AG09309 (cell line): ENCODE results near the gene SPAG16.
A peak's percentile ranks its signal among the peaks of the same experiment; 100 is the strongest.

Experiments
- DNase-seq: peaks from one replicate; pipeline ENCODE4 v3.0.0-alpha.2; 2010; ENCODE audit warnings: low read depth
- H3K4me3 ChIP-seq: 2 replicates; pipeline ENCODE4 v1.5.1; 2011; ENCODE audit warnings: mild to moderate bottlenecking, low read depth, low read length, moderate library complexity; ENCODE audit not compliant: control insufficient read depth
- TF ChIP-seq, protein P1 (sequence below): IDR thresholded peaks from 2 replicates; pipeline ENCODE4 v1.5.1; 2011; ENCODE audit warnings: mild to moderate bottlenecking, low read depth, low read length, inconsistent platforms; ENCODE audit not compliant: insufficient read depth, control insufficient read depth; ENCODE audit errors: missing control alignments

The SPAG16 gene

GRCh38 chr2:214410918-214411554 is 1126.8 kb downstream of the SPAG16 start, which contains the start of gene VWC2L:
Gene VWC2L (plus strand): TSS chr2:214411054. CDS start chr2:214414194, 3,140 bp downstream.
- no peak within 1 kb of the TSS for H3K4me3 ChIP-seq
- TF ChIP-seq, protein P1, sequence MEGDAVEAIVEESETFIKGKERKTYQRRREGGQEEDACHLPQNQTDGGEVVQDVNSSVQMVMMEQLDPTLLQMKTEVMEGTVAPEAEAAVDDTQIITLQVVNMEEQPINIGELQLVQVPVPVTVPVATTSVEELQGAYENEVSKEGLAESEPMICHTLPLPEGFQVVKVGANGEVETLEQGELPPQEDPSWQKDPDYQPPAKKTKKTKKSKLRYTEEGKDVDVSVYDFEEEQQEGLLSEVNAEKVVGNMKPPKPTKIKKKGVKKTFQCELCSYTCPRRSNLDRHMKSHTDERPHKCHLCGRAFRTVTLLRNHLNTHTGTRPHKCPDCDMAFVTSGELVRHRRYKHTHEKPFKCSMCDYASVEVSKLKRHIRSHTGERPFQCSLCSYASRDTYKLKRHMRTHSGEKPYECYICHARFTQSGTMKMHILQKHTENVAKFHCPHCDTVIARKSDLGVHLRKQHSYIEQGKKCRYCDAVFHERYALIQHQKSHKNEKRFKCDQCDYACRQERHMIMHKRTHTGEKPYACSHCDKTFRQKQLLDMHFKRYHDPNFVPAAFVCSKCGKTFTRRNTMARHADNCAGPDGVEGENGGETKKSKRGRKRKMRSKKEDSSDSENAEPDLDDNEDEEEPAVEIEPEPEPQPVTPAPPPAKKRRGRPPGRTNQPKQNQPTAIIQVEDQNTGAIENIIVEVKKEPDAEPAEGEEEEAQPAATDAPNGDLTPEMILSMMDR, result no peak
- DNase-seq, result peak; percentile 18

- TF ChIP-seq, protein P1, result no peak
- H3K4me3 ChIP-seq, result no peak overlapping the region
- DNase-seq, result no peak
Measured at GRCh38 chr2:214412679-214413078, 1128.4 kb downstream of the SPAG16 start.

- H3K4me3 ChIP-seq, result no peak overlapping the region
- TF ChIP-seq, protein P1, result no peak
- no peak for DNase-seq
Measured at GRCh38 chr2:214436470-214436869, 1152.2 kb downstream of the SPAG16 start.

GRCh38 chr2:214450118-214450894 is 1166.0 kb downstream of the SPAG16 start:
- DNase-seq, result no peak
- H3K4me3 ChIP-seq, result no peak overlapping the region
- TF ChIP-seq, protein P1, result no peak

GRCh38 chr2:214451516-214452275 is 1167.4 kb downstream of the SPAG16 start:
- TF ChIP-seq, protein P1, result no peak
- H3K4me3 ChIP-seq, result no peak overlapping the region
- DNase-seq, result no peak
